Measurements from ENCODE around the gene ANKRD6. TPM values are rescaled to one million over a fixed set of nuclear protein-coding genes. Genes with fewer than 3 reads are reported as not detected.
"Not testable (repeated sequence)": the region's sequence is repeated elsewhere in the genome, so short reads cannot be mapped to it uniquely, and the experiment has no call there.

Gene ANKRD6
- total RNA-seq, 1 experiment from 2014 or later: 14.7 TPM

DNA sequence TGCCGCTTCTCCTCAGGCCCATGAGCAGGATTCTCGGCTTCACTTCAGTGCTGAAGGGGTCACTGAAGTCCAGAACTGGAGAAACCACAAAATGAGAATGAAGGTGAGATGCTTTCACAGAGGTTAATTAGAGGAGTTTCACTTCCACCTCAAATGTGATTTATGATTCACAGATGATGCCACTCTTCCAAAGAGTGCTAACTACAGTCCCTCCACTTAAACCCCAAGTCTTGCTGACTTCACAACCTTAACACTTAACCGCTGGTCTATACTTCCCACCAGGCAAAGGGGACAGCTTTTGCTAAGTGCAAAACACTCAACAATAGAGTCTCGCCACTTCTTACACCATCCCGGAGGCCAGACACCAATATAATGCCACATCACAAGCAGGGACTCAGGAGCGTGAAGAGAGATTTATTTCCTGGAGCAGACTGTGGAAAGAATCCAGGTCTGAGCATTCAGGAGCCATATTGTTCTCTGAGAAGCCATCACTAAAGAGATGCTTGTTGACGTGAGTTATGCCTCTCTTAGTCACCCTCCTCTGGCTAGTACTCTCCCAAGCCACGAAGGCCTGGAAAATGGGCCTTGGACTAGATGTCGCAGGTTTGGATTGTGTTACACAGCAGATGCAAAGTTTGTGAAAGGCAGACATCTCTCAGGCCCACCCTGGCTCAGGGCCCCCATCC, 45.3 kb upstream of the ANKRD6 start:
- Mint-ChIP-seq H3K27ac (ENCODE audit: unreplicated experiment) (no peak overlapping the region), H3K36me3 (ENCODE audit: insufficient read depth, unreplicated experiment) (no peaks in the 10 kb centered on the region), H3K4me1 (ENCODE audit: low read depth, unreplicated experiment) (peaks cover 7% of the 10 kb centered on the region), H3K27me3 (ENCODE audit: unreplicated experiment) (peaks cover 2% of the 10 kb centered on the region), H3K9me3 (ENCODE audit: low read depth, unreplicated experiment) (no peaks in the 10 kb centered on the region), H3K4me3 (ENCODE audit: low read depth, unreplicated experiment) (no peak overlapping the region)
- CTCF ChIA-PET: no interaction called here
- no TSS peak for BruUV-seq (replicated peaks)
- no peak for DNase-seq
- intact Hi-C loops (cut with micrococcal nuclease; ENCODE audit: unreplicated experiment): no loop called here
- TF ChIP-seq, protein P1, sequence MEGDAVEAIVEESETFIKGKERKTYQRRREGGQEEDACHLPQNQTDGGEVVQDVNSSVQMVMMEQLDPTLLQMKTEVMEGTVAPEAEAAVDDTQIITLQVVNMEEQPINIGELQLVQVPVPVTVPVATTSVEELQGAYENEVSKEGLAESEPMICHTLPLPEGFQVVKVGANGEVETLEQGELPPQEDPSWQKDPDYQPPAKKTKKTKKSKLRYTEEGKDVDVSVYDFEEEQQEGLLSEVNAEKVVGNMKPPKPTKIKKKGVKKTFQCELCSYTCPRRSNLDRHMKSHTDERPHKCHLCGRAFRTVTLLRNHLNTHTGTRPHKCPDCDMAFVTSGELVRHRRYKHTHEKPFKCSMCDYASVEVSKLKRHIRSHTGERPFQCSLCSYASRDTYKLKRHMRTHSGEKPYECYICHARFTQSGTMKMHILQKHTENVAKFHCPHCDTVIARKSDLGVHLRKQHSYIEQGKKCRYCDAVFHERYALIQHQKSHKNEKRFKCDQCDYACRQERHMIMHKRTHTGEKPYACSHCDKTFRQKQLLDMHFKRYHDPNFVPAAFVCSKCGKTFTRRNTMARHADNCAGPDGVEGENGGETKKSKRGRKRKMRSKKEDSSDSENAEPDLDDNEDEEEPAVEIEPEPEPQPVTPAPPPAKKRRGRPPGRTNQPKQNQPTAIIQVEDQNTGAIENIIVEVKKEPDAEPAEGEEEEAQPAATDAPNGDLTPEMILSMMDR (IDR thresholded peaks at IDR 0.05; ENCODE audit: unreplicated experiment): no peak

DNA sequence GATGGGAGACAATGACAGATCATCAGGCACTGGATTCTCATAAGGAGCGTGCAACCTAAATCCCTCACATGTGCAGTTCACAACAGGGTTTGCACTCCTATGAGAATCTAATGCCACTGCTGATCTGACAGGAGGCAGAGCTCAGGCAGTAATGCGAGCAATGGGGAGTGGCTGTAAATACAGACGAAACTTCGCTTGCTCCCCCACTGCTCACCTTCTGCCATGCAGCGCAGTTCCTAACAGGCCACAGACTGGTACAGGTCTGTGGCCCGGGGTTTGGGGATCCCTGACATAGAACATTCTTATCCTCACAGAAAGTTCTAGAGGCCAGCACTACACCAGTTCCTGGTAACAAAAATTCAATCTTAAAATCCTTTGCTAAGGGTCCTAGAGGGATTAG, 44.1 kb upstream of the ANKRD6 start:
- Mint-ChIP-seq H3K4me3 (ENCODE audit: low read depth, unreplicated experiment) (no peak overlapping the region), H3K36me3 (ENCODE audit: insufficient read depth, unreplicated experiment) (no peaks in the 10 kb centered on the region), H3K4me1 (ENCODE audit: low read depth, unreplicated experiment) (peaks cover 7% of the 10 kb centered on the region), H3K27ac (ENCODE audit: unreplicated experiment) (no peak overlapping the region), H3K27me3 (ENCODE audit: unreplicated experiment) (peaks cover 14% of the 10 kb centered on the region), H3K9me3 (ENCODE audit: low read depth, unreplicated experiment) (peaks cover 3% of the 10 kb centered on the region)
- BruUV-seq (replicated peaks): no TSS peak
- CTCF ChIA-PET: no interaction called here
- TF ChIP-seq, protein P1 (IDR thresholded peaks at IDR 0.05; ENCODE audit: unreplicated experiment): no peak
- intact Hi-C loops (cut with micrococcal nuclease; ENCODE audit: unreplicated experiment): no loop called here
- DNase-seq: no peak

- no peak overlapping the region for H3K27ac Mint-ChIP-seq (ENCODE audit: unreplicated experiment)
- H3K4me1 Mint-ChIP-seq (ENCODE audit: low read depth, unreplicated experiment): no peaks in the 10 kb centered on the region
- no peak overlapping the region for H3K4me3 Mint-ChIP-seq (ENCODE audit: low read depth, unreplicated experiment)
- peaks cover 3% of the 10 kb centered on the region for H3K9me3 Mint-ChIP-seq (ENCODE audit: low read depth, unreplicated experiment)
- H3K27me3 Mint-ChIP-seq (ENCODE audit: unreplicated experiment): peaks cover 22% of the 10 kb centered on the region
- no peaks in the 10 kb centered on the region for H3K36me3 Mint-ChIP-seq (ENCODE audit: insufficient read depth, unreplicated experiment)
- TF ChIP-seq, protein P1 (IDR thresholded peaks at IDR 0.05; ENCODE audit: unreplicated experiment): no peak
- DNase-seq: no peak
- BruUV-seq (replicated peaks): no TSS peak
- CTCF ChIA-PET: interaction anchor here (0.8 kb wide), 1 partner anchor 14 kb away, joined by 3 read pairs; no protein-coding TSS in a partner anchor
- intact Hi-C loops (cut with micrococcal nuclease; ENCODE audit: unreplicated experiment): no loop called here
These were observed 40.1 kb upstream of the ANKRD6 start for GRCh38 chr6:89392823-89393222.

DNA sequence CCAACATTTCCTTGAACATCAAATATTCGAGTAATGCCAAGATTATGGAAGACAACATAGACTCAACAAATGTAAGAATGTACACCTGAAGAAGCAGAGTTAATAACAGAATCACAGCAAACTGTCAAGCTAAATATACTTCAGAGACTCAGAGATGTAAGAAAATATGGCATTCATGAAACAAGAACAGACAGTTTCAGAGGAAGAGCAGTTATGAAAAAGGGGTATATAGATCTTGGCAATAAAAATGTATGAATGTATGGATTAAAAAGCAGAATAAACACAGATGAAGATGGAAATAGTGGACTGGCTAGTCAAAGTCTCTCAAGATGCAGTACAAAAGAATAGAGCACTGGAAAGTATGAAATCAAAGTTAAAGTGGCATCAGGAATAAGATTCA, 39.3 kb upstream of the ANKRD6 start:
- Mint-ChIP-seq H3K36me3 (ENCODE audit: insufficient read depth, unreplicated experiment) (no peaks in the 10 kb centered on the region), H3K4me1 (ENCODE audit: low read depth, unreplicated experiment) (no peaks in the 10 kb centered on the region), H3K4me3 (ENCODE audit: low read depth, unreplicated experiment) (no peak overlapping the region), H3K9me3 (ENCODE audit: low read depth, unreplicated experiment) (peaks cover 3% of the 10 kb centered on the region), H3K27me3 (ENCODE audit: unreplicated experiment) (peaks cover 22% of the 10 kb centered on the region), H3K27ac (ENCODE audit: unreplicated experiment) (no peak overlapping the region)
- CTCF ChIA-PET: no interaction called here
- no peak for DNase-seq
- intact Hi-C loops (cut with micrococcal nuclease; ENCODE audit: unreplicated experiment): no loop called here
- no TSS peak for BruUV-seq (replicated peaks)
- TF ChIP-seq, protein P1 (IDR thresholded peaks at IDR 0.05; ENCODE audit: unreplicated experiment): no peak

DNA sequence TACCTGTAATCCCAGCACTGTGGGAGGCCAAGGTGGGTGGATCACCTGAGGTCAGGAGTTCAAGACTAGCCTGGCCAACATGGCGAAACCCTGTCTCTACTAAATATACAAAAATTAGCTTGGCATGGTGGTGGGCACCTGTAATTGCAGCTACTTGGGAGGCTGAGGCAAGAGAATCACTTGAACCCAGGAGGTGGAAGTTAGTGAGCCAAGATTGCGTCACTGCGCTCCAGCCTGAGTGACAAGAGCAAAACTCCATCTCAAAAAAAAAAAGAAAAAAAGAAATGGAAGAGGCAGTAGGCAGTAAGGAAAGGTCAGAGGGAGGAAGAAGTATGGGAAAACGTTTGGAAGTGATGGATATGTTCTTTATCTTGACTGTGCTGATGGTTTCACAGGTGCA, 35.1 kb upstream of the ANKRD6 start:
- H3K9me3 Mint-ChIP-seq (ENCODE audit: low read depth, unreplicated experiment); H3K36me3 Mint-ChIP-seq (ENCODE audit: insufficient read depth, unreplicated experiment); CTCF ChIA-PET; BruUV-seq (replicated peaks); DNase-seq; intact Hi-C loops (cut with micrococcal nuclease; ENCODE audit: unreplicated experiment); H3K4me1 Mint-ChIP-seq (ENCODE audit: low read depth, unreplicated experiment); H3K27ac Mint-ChIP-seq (ENCODE audit: unreplicated experiment); H3K4me3 Mint-ChIP-seq (ENCODE audit: low read depth, unreplicated experiment): not testable (repeated sequence)
- H3K27me3 Mint-ChIP-seq (ENCODE audit: unreplicated experiment): peaks cover 18% of the 10 kb centered on the region
